Prostate gland (tissue), 2 donors: ENCODE measurements around the gene POLR3GL. TPM values are rescaled to one million over a fixed set of nuclear protein-coding genes. Genes with fewer than 3 reads are reported as not detected.
"Not testable (repeated sequence)": the region's sequence is repeated elsewhere in the genome, so short reads cannot be mapped to it uniquely, and the experiment has no call there.

Experiments
- DNase-seq: peaks from one replicate; pipeline ENCODE4 v3.0.0-alpha.2; 2019; ENCODE audit warnings: low spot score
- H3K27ac ChIP-seq, 2 donors: fragments of 200-600 bp; sonication (generic); 2 replicates each; pipeline ENCODE4 v1.5.1; 2017 to 2019
- H3K27me3 ChIP-seq: fragments of 200-600 bp; sonication (generic); replicated peaks from 2 replicates; pipeline ENCODE4 v1.5.1; 2019; ENCODE audit not compliant: insufficient read depth
- H3K36me3 ChIP-seq, 2 donors: fragments of 200-600 bp; sonication (generic); 1 replicate in 1 of 2; 2 replicates in 1 of 2; pipeline versions ENCODE4 v1.5.1 to v1.8.1; 2017 to 2019
- H3K4me1 ChIP-seq: fragments of 200-600 bp; sonication (generic); replicated peaks from 2 replicates; pipeline ENCODE4 v1.5.1; 2019
- H3K4me3 ChIP-seq, 2 donors: fragments of 200-600 bp; sonication (generic); 2 replicates each; pipeline ENCODE4 v1.5.1; 2017 to 2019
- H3K9me3 ChIP-seq: fragments of 200-600 bp; sonication (generic); 2 replicates; pipeline ENCODE4 v1.5.1; 2017
- POLR2A ChIP-seq: fragments of 450-650 bp; IDR thresholded peaks from one replicate; pipeline ENCODE4 v1.6.1; 2016; ENCODE audit warnings: antibody characterized with exemption, mild to moderate bottlenecking
- POLR2AphosphoS5 ChIP-seq: sonication (generic); formaldehyde crosslinking; IDR thresholded peaks from one replicate; pipeline ENCODE4 v1.6.1; 2017; ENCODE audit warnings: antibody characterized with exemption
- WGBS: methylation state at CpG from one replicate; pipeline ENCODE4 v1.1.5; 2018; 5-methylcytosine and 5-hydroxymethylcytosine counted together
- intact Hi-C: fragments of 100-400 bp; cut with DNase I; formaldehyde crosslinking; loops from one replicate; pipeline ENCODE4 v1.14.2; 2022
- total RNA-seq, 2 donors: library from RNA; depleted of rRNA; stranded (reverse); fragments of >200 nt; gene quantifications; one replicate each; pipeline ENCODE4 v1.1.0, GENCODE V29; 2016
- TF ChIP-seq, protein P1 (sequence below), 4 experiments: fragments of 200-600 bp in 2 of 4; fragments of 450-650 bp in 2 of 4; sonication (generic) in 2 of 4; IDR thresholded peaks; 1 replicate in 3 of 4; 2 replicates in 1 of 4; pipeline ENCODE4 v1.5.1; 2016 to 2019; ENCODE audit warnings: antibody characterized with exemption in 4 of 4, mild to moderate bottlenecking in 2 of 4, moderate library complexity in 2 of 4

Gene POLR3GL
- total RNA-seq, 2 donors from 2014 or later, result 20.3 to 23.2 TPM

DNA sequence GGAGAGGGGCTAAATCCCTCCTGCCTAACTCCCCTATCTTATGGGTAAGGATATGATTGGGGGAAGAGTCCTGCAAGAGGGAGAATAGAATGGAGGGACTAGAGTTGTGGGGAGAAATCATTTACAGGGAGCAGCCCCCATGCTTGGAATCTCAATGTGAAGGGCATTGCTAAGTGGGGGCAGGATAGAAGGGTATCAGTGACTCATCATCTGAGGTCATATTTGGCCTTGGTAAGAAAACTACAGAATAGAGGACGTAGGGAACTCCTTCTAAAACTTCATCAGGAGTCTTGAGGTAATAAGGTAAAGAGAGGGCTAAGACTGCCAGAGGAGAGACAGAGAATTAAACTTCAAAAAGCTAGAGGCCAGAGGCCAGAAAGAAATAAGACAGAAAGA is 56.6 kb downstream of the POLR3GL start:
- H3K27ac ChIP-seq, result no peak overlapping the region
- no peaks in the 10 kb centered on the region for H3K4me1 ChIP-seq
- DNase-seq, result no peak
- H3K36me3 ChIP-seq, result no peaks in the 10 kb centered on the region
- no peaks in the 10 kb centered on the region for H3K9me3 ChIP-seq
- H3K4me3 ChIP-seq, result no peak overlapping the region
- H3K27me3 ChIP-seq, result no peaks in the 10 kb centered on the region
- 69% methylated on average over 1 of the region's 1 CpG for WGBS
- intact Hi-C loops, result loop anchor here (5.0 kb wide), 1 partner anchor 109 kb away; the partner anchor contains the start of gene ITGA10
- no peak for TF ChIP-seq POLR2AphosphoS5
- no peak for TF ChIP-seq POLR2A
- TF ChIP-seq, protein P1, sequence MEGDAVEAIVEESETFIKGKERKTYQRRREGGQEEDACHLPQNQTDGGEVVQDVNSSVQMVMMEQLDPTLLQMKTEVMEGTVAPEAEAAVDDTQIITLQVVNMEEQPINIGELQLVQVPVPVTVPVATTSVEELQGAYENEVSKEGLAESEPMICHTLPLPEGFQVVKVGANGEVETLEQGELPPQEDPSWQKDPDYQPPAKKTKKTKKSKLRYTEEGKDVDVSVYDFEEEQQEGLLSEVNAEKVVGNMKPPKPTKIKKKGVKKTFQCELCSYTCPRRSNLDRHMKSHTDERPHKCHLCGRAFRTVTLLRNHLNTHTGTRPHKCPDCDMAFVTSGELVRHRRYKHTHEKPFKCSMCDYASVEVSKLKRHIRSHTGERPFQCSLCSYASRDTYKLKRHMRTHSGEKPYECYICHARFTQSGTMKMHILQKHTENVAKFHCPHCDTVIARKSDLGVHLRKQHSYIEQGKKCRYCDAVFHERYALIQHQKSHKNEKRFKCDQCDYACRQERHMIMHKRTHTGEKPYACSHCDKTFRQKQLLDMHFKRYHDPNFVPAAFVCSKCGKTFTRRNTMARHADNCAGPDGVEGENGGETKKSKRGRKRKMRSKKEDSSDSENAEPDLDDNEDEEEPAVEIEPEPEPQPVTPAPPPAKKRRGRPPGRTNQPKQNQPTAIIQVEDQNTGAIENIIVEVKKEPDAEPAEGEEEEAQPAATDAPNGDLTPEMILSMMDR (IDR thresholded peaks at IDR 0.05), result no peak

DNA sequence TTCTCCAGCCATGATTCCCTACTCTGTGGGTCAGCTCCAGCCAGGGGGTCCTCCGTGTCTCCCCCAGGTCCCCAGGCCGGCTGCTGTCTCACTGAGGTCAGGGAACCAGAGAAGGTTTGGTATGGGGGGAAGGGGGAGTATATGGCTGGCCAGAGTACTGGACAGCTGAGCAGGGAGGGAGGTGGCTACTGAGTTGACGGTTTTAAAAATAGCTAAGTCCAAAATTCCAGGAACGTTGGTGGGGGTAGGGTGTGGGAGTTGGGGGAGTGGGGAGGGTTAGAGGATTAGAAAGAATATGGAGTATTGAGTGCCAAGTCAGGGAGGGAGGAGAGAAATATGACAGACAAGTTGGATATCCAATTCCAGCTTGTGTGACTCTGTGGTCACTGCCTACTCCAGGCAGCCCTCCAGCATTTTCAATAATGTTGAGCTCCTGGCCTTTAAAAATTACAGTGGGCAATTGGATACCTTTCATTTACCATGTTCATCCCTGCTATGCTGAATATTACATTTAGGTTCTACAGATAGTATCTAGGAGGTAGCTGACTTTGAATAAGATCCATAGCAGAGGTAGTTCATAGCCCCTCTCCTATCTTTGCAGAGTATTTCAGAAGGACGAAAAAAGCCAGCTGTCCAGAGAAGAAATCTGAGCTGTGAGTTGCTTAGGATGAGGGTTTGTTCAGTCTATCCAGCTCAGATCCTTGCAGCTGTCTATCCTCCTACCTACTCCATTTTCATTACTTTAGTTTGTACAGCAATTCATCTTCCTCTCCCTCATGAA is 57.3 kb downstream of the POLR3GL start, which contains the start of gene HJV:
TSS of gene HJV (minus strand) at position 114 of the 781 bp plus-strand sequence. CDS start 1,504 bp downstream, outside the sequence.
- Histone ChIP-seq H3K27me3 (no peaks in the 10 kb centered on the region), H3K4me1 (no peaks in the 10 kb centered on the region), H3K27ac (no peak within 1 kb of the TSS), H3K4me3 (no peak within 1 kb of the TSS), H3K36me3 (no peaks in the 10 kb centered on the region), H3K9me3 (no peaks in the 10 kb centered on the region)
- no peak for DNase-seq
- 69% methylated on average over 5 of the region's 5 CpGs for WGBS
- TF ChIP-seq POLR2AphosphoS5, result no peak
- TF ChIP-seq POLR2A, result no peak
- TF ChIP-seq, protein P1 (IDR thresholded peaks at IDR 0.05), result no peak
- intact Hi-C loops, result loop anchor here (5.0 kb wide), 1 partner anchor 110 kb away; the partner anchor contains the start of gene ITGA10

DNA sequence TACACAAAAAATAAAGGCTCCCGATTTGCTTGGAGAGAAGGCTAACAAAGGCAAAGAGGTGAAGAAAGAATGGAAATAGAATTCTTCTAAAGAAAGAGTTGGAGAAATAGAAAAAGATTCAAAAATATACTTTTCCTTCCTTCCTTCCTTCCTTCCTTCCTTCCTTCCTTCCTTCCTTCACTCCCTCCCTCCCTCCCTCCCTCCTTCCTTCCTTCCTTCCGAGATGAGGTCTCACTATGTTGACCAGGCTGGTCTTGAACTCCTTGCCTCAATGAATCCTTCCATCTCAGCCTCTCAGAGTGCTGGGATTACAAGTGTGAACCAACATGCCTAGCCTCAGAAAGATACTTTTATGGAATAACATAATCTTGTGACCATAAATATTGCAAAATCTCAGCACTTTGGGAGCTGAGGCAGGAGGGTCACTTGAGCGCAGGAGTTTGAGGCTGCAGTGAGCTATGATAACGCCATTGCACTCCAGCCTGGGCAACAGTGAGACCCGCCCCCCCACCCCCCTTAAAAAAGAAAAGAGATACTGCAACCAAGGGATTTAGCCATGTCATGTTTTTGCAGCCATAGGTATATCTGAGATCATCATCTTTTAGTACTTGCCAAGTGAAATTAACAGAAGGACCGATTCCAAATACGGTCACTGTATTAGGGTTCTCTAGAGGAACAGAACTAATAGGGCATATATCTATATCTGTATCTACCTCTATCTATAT is 58.1 kb downstream of the POLR3GL start:
- H3K4me1 ChIP-seq, result no peaks in the 10 kb centered on the region
- no peaks in the 10 kb centered on the region for H3K9me3 ChIP-seq
- no peak for DNase-seq
- TF ChIP-seq, protein P1 (IDR thresholded peaks at IDR 0.05), result no peak
- no peak for TF ChIP-seq POLR2A
- TF ChIP-seq POLR2AphosphoS5, result no peak
- H3K27ac ChIP-seq, result no peak overlapping the region
- no peaks in the 10 kb centered on the region for H3K27me3 ChIP-seq
- H3K36me3 ChIP-seq, result no peaks in the 10 kb centered on the region
- no peak overlapping the region for H3K4me3 ChIP-seq
- intact Hi-C loops, result loop anchor here (5.0 kb wide), 1 partner anchor 110 kb away; the partner anchor contains the start of gene ITGA10
- 69% methylated on average over 7 of the region's 7 CpGs for WGBS

DNA sequence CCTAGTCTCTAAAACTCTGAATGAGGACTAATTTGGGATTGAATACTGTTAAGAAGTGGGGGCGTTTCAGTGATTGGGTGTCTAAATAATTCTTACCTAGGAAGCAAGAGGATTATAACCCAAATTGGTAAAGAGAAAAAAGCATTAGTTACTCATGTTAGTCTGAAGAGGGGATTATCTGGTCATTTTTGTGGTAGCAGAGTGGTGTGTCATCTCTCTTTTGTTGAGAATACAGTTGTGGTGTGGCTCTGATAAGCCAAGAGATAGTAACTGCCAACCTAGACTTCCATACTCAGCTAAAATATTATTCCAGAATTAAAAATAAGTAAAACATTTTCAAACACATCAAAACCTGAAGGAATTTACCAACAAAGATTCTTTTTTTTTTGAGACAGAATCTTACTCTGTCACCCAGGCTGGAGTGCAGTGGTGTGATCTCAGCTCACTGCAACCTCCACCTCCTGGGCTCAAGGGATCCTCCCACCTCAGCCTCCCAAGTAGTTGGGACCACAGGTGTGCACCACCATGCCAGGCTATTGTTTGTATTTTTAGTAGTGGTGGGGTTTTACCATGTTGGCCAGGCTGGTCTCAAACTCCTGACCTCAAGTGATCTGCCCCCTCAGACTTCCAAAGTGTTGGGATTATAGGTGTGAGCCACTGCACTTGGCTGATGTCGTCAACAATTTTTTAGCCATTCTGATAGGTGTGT is 61.5 kb downstream of the POLR3GL start:
- H3K4me1 ChIP-seq, H3K27ac ChIP-seq, DNase-seq, intact Hi-C loops, H3K9me3 ChIP-seq, H3K36me3 ChIP-seq, H3K4me3 ChIP-seq, H3K27me3 ChIP-seq: not testable (repeated sequence)
- WGBS, result 87% methylated on average over 2 of the region's 2 CpGs

DNA sequence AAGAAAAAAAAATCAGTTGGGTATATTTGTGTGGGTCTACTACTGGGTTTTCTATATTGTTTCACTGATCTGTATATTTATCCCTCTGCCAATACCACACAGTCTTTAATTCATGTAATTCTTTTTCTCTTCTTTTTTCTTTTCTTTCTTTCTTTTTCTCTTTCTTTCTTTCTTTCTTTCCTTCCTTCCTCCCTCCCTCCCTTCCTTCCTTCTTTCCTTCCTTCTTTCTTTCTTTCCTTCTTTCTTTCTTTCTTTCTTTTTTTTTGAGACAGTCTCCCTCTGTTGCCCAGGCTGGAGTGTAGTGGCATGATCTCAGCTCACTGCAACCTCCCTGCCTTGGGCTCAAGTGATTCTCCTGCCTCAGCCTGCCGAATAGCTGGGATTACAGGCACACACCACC is 62.2 kb downstream of the POLR3GL start:
- H3K4me1 ChIP-seq, H3K4me3 ChIP-seq, H3K36me3 ChIP-seq, H3K27ac ChIP-seq, H3K27me3 ChIP-seq, intact Hi-C loops, DNase-seq, H3K9me3 ChIP-seq: not testable (repeated sequence)
- 60% methylated on average over 1 of the region's 1 CpG for WGBS

Other genes with a start within 250 kb of the POLR3GL start
- gene CD160, start 245.2 kb upstream of the POLR3GL start, total RNA-seq, result not detected
- gene RNF115, start 140.6 kb upstream of the POLR3GL start, total RNA-seq, result 10 to 100 TPM; 12.5 to 21.4 TPM
- 10 to 100 TPM; 22.5 to 48.0 TPM for gene POLR3C, start 140.5 kb upstream of the POLR3GL start, total RNA-seq
- 1 to 10 TPM; 3.5 to 8.6 TPM for gene NUDT17, start 119.1 kb upstream of the POLR3GL start, total RNA-seq
- gene PIAS3, start 105.6 kb upstream of the POLR3GL start, total RNA-seq, result 10 to 100 TPM; 41.7 to 48.8 TPM
- 1 to 10 TPM; 6.6 to 7.5 TPM for gene ANKRD35, start 78.8 kb upstream of the POLR3GL start, total RNA-seq
- gene ITGA10, start 54.6 kb upstream of the POLR3GL start, total RNA-seq, result 1 to 10 TPM; 6.4 to 7.4 TPM
- gene PEX11B, start 46.0 kb upstream of the POLR3GL start, total RNA-seq, result 10 to 100 TPM; 35.9 to 37.7 TPM
- 100 to 1,000 TPM; 127 to 159 TPM for gene RBM8A, start 37.2 kb upstream of the POLR3GL start, total RNA-seq
- 10 to 100 TPM; 30.0 to 31.8 TPM for gene LIX1L, start 6.7 kb upstream of the POLR3GL start, total RNA-seq
- gene ANKRD34A, start 115 bp upstream of the POLR3GL start, total RNA-seq, result 1 to 10 TPM; 1.6 to 2.4 TPM
- 100 to 1,000 TPM; 618 to 736 TPM for gene TXNIP, start 31.9 kb downstream of the POLR3GL start, total RNA-seq
- 1 to 10 TPM in 1 of 2 donors, not detected in 1; 1.2 TPM for gene HJV, start 57.0 kb downstream of the POLR3GL start, total RNA-seq
- gene NBPF10, start 180.1 kb downstream of the POLR3GL start, total RNA-seq, result 1 to 10 TPM; 1.2 to 4.1 TPM